IMR-90 (cell line): ENCODE measurements around the gene PLD5. TPM values are rescaled to one million over a fixed set of nuclear protein-coding genes. Genes with fewer than 3 reads are reported as not detected.

ENCODE experiments used
- ATAC-seq: fragments of 200-7000 bp; cut with Tn5 transposase; 2 replicates; pipeline ENCODE4 v1.9.1; 2020; ENCODE audit warnings: low read depth, mild to moderate bottlenecking, moderate library complexity
- BruUV-seq: library from RNA; stranded (reverse); fragments of 400-500 nt; replicated peaks from 2 replicates; lab custom pipeline; 2021; lab: Mats Ljungman, UMichigan
- CTCF ChIA-PET: fragments of 300-600 bp; formaldehyde crosslinking; extraction: SDS; loops from one replicate; lab custom pipeline; 2021; ENCODE audit warnings: antibody characterized with exemption; lab: Yijun Ruan, JAX
- POLR2A ChIA-PET: fragments of 300-600 bp; sonication (Branson Sonifier 250); formaldehyde crosslinking; loops from one replicate; lab custom pipeline; 2022; ENCODE audit warnings: antibody characterized with exemption; ENCODE audit not compliant: unreplicated experiment; lab: Charles Lee
- DNase-seq: peaks from one replicate; pipeline ENCODE4 v3.0.0; 2013
- H2AFZ ChIP-seq: replicated peaks from 2 replicates; pipeline ENCODE3; 2013; ENCODE audit warnings: low read length, mild to moderate bottlenecking; ENCODE audit not compliant: poor library complexity
- H2AK5ac ChIP-seq: 2 replicates; pipeline ENCODE4 v1.6.1; 2013; ENCODE audit warnings: low read depth, low read length, inconsistent platforms
- H2AK9ac ChIP-seq: replicated peaks from 2 replicates; pipeline ENCODE3; 2013; ENCODE audit warnings: mild to moderate bottlenecking, low read depth, low read length, moderate library complexity; ENCODE audit not compliant: poor library complexity
- H2BK120ac ChIP-seq: 2 replicates; pipeline ENCODE4 v1.6.1; 2013; ENCODE audit warnings: low read depth, low read length, inconsistent platforms
- H2BK15ac ChIP-seq: 3 replicates; pipeline ENCODE4 v1.6.1; 2013; ENCODE audit warnings: low read depth, low read length, inconsistent platforms
- H2BK20ac ChIP-seq: 2 replicates; pipeline ENCODE4 v1.6.1; 2013; ENCODE audit warnings: low read depth, mild to moderate bottlenecking, inconsistent platforms, low read length, moderate library complexity
- H2BK5ac ChIP-seq: 2 replicates; pipeline ENCODE4 v1.6.1; 2013; ENCODE audit warnings: mild to moderate bottlenecking, low read depth, low read length, inconsistent platforms; ENCODE audit not compliant: poor library complexity, severe bottlenecking
- H3K14ac ChIP-seq: replicated peaks from 2 replicates; pipeline ENCODE4 v1.6.1; 2013; ENCODE audit warnings: low read depth, low read length, inconsistent platforms
- H3K18ac ChIP-seq: 2 replicates; pipeline ENCODE4 v1.6.1; 2013; ENCODE audit warnings: low read depth, low read length, control low read depth
- H3K23ac ChIP-seq: 2 replicates; pipeline ENCODE4 v1.6.1; 2013; ENCODE audit warnings: low read depth, low read length, inconsistent platforms
- H3K27ac ChIP-seq: 2 replicates; pipeline ENCODE4 v1.5.1; 2013; ENCODE audit warnings: mild to moderate bottlenecking, control low read depth, low read length; ENCODE audit not compliant: insufficient read depth
- H3K27me3 ChIP-seq: 2 replicates; pipeline ENCODE4 v1.6.1; 2013; ENCODE audit warnings: low read length; ENCODE audit not compliant: control insufficient read depth, insufficient read depth
- H3K36me3 ChIP-seq: 2 replicates; pipeline ENCODE4 v1.6.1; 2013; ENCODE audit warnings: low read length, mixed read lengths; ENCODE audit not compliant: control insufficient read depth, insufficient read depth
- H3K4ac ChIP-seq: 2 replicates; pipeline ENCODE4 v1.6.1; 2013; ENCODE audit warnings: low read depth, low read length, inconsistent platforms
- H3K4me1 ChIP-seq: 2 replicates; pipeline ENCODE4 v1.6.1; 2013; ENCODE audit warnings: low read length, mixed read lengths; ENCODE audit not compliant: control insufficient read depth, insufficient read depth
- H3K4me2 ChIP-seq: 2 replicates; pipeline ENCODE4 v1.6.1; 2013; ENCODE audit warnings: low read depth, mild to moderate bottlenecking, control low read depth, low read length, moderate library complexity
- H3K4me3 ChIP-seq: 2 replicates; pipeline ENCODE4 v1.5.1; 2013; ENCODE audit warnings: low read depth, mild to moderate bottlenecking, control low read depth, low read length, moderate library complexity; ENCODE audit not compliant: insufficient read depth
- H3K56ac ChIP-seq: 2 replicates; pipeline ENCODE4 v1.6.1; 2013; ENCODE audit warnings: low read length, inconsistent platforms; ENCODE audit not compliant: insufficient read depth; ENCODE audit errors: extremely low read depth
- H3K79me1 ChIP-seq, 2 experiments: 2 replicates each; pipeline ENCODE4 v1.6.1; 2013; ENCODE audit warnings: low read length in 2 of 2, inconsistent platforms in 1 of 2, low read depth in 1 of 2
- H3K9ac ChIP-seq: 2 replicates; pipeline ENCODE4 v1.6.1; 2013; ENCODE audit warnings: low read depth, low read length, control low read depth
- H3K9me1 ChIP-seq: 2 replicates; pipeline ENCODE4 v1.6.1; 2013; ENCODE audit warnings: low read length, inconsistent platforms; ENCODE audit not compliant: insufficient read depth
- H3K9me3 ChIP-seq: 2 replicates; pipeline ENCODE4 v1.6.1; 2013; ENCODE audit warnings: low read length; ENCODE audit not compliant: control insufficient read depth, insufficient read depth
- H4K20me1 ChIP-seq: 2 replicates; pipeline ENCODE4 v1.6.1; 2013; ENCODE audit warnings: low read length, inconsistent platforms; ENCODE audit not compliant: insufficient read depth
- H4K5ac ChIP-seq: 2 replicates; pipeline ENCODE4 v1.6.1; 2013; ENCODE audit warnings: mild to moderate bottlenecking, low read depth, low read length, control low read depth
- H4K8ac ChIP-seq, 2 experiments: 2 replicates each; pipeline ENCODE4 v1.6.1; 2013; ENCODE audit warnings: low read depth in 2 of 2, low read length in 2 of 2, control low read depth in 1 of 2, inconsistent platforms in 1 of 2
- H4K91ac ChIP-seq: 2 replicates; pipeline ENCODE4 v1.6.1; 2013; ENCODE audit warnings: low read depth, low read length, inconsistent platforms; ENCODE audit not compliant: insufficient read depth
- BHLHE40 ChIP-seq: fragments of 150-350 bp; IDR thresholded peaks from 2 replicates; pipeline ENCODE4 v1.6.1; 2016; ENCODE audit warnings: mild to moderate bottlenecking, low read depth, low read length
- FOS ChIP-seq: fragments of 150-350 bp; IDR thresholded peaks from 2 replicates; pipeline ENCODE4 v1.6.1; 2016; ENCODE audit warnings: low read depth, low read length
- MAZ ChIP-seq: IDR thresholded peaks from 2 replicates; pipeline ENCODE4 v1.6.1; 2012; ENCODE audit warnings: low read depth, mild to moderate bottlenecking, low read length, improper control_type of control experiment, moderate library complexity, borderline replicate concordance
- NFE2L2 ChIP-seq: fragments of 150-350 bp; IDR thresholded peaks from 2 replicates; pipeline ENCODE4 v1.6.1; 2016; ENCODE audit warnings: low read depth, mild to moderate bottlenecking, low read length
- POLR2A ChIP-seq: IDR thresholded peaks from 2 replicates; pipeline ENCODE4 v1.6.1; 2012; ENCODE audit warnings: mild to moderate bottlenecking, low read depth, low read length
- RAD21 ChIP-seq: IDR thresholded peaks from 2 replicates; pipeline ENCODE4 v1.6.1; 2012; ENCODE audit warnings: low read length, improper control_type of control experiment
- RCOR1 ChIP-seq: IDR thresholded peaks from 2 replicates; pipeline ENCODE4 v1.6.1; 2012; ENCODE audit warnings: mild to moderate bottlenecking, low read length, improper control_type of control experiment; ENCODE audit not compliant: insufficient replicate concordance
- WGBS, 2 experiments: methylation state at CpG; one replicate each; pipeline versions ENCODE4 v1.1.5 to v1.1.7; 2013; ENCODE audit warnings: missing lambda C conversion rate in 2 of 2; ENCODE audit not compliant: insufficient read length in 1 of 2; ENCODE audit errors: extremely low coverage in 2 of 2; 5-methylcytosine and 5-hydroxymethylcytosine counted together
- dilution Hi-C: fragments of 300-500 bp; cut with HindIII; formaldehyde crosslinking; loops from one replicate; pipeline ENCODE4 v1.14.3; 2018; ENCODE audit warnings: low sequenced_read_pairs; ENCODE audit not compliant: unreplicated experiment
- in situ Hi-C: fragments of 300-500 bp; cut with MboI; formaldehyde crosslinking; loops from 3 replicates; pipeline ENCODE4 v1.14.3; 2019; ENCODE audit warnings: low sequenced_read_pairs, inconsistent platforms, mixed read lengths
- intact Hi-C: fragments of 100-400 bp; cut with micrococcal nuclease; formaldehyde crosslinking; loops from 2 replicates; pipeline ENCODE4 v1.10.0; 2022
- polyA plus RNA-seq, 3 experiments: library from polyadenylated mRNA; depleted of rRNA; stranded (reverse); fragments of >200 nt; gene quantifications; 2 replicates each; pipeline ENCODE4 v1.2.3, GENCODE V29; 2012; ENCODE audit warnings: low replicate concordance in 1 of 3
- total RNA-seq: library from RNA; depleted of rRNA; stranded (reverse); fragments of >200 nt; gene quantifications from 2 replicates; pipeline ENCODE4 v1.2.3, GENCODE V29; 2012

PLD5 gene
- total and polyA plus RNA-seq, 2 of the 4 experiments (the other 2 are of a cell fraction): not detected

DNA sequence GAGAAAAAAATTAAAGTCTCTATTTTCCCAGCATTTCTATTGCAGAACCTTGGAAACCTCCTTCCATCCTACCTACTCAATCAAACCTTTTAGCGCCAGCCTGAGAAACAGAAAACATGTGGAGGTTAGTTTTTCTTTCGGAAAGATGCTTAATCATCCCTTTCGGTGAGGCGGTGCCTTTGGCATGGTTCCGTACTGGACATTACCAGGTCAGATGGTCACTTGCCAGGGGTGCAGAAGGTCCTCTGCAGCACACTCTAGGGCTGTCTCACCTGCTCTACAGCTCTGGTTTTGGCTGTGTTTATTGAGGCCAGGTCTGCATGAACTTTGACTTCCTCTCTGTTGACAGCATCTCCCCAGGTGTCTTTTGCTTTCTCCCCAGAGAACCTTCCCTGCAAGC, 121.5 kb downstream of the PLD5 start:
- Histone ChIP-seq H3K9me3 (peaks cover 30% of the 10 kb centered on the region), H3K4ac (no peak overlapping the region), H2BK15ac (no peak overlapping the region), H2AK9ac (no peak overlapping the region), H3K4me1 (no peaks in the 10 kb centered on the region), H3K27ac (no peak overlapping the region), H2BK120ac (no peak overlapping the region), H3K9ac (no peak overlapping the region), H3K14ac (no peak overlapping the region), H3K4me3 (no peak overlapping the region), H3K79me1 (no peaks in the 10 kb centered on the region), H3K56ac (no peak overlapping the region), H2BK20ac (no peak overlapping the region), H2AFZ (no peak overlapping the region), H3K4me2 (no peak overlapping the region), H2AK5ac (no peak overlapping the region), H3K23ac (no peak overlapping the region), H2BK5ac (no peak overlapping the region), H3K36me3 (no peaks in the 10 kb centered on the region), H3K9me1 (no peaks in the 10 kb centered on the region), H3K27me3 (no peaks in the 10 kb centered on the region), H4K91ac (no peak overlapping the region), H4K8ac (no peak overlapping the region), H4K5ac (no peak overlapping the region), H3K18ac (no peak overlapping the region), H4K20me1 (no peaks in the 10 kb centered on the region)
- dilution Hi-C loops (no loop called here), intact Hi-C loops (no loop called here), in situ Hi-C loops (no loop called here)
- ATAC-seq: no peak
- ChIA-PET POLR2A (no interaction called here), CTCF (no interaction called here)
- no TSS peak for BruUV-seq
- TF ChIP-seq FOS (no peak), RCOR1 (no peak), NFE2L2 (no peak), MAZ (no peak), POLR2A (no peak), RAD21 (no peak), BHLHE40 (no peak)
- no peak for DNase-seq
- WGBS, 2 experiments: 57% methylated on average over 3 of the region's 5 CpGs; no CpG with 5 or more reads in 1 of the 2 experiments
